ENCODE measurements around the gene VSNL1. TPM values are rescaled to one million over a fixed set of nuclear protein-coding genes. Genes with fewer than 3 reads are reported as not detected.

VSNL1 gene
- total RNA-seq, 1 donor from 2014 or later: 6.1 TPM

- Mint-ChIP-seq H3K36me3 (ENCODE audit: unreplicated experiment) (peaks cover 9% of the 10 kb centered on the region), H3K27ac (ENCODE audit: unreplicated experiment) (no peak overlapping the region), H3K9me3 (ENCODE audit: unreplicated experiment) (no peaks in the 10 kb centered on the region), H3K27me3 (ENCODE audit: unreplicated experiment) (no peaks in the 10 kb centered on the region), H3K4me1 (ENCODE audit: low read depth, unreplicated experiment) (no peaks in the 10 kb centered on the region), H3K4me3 (ENCODE audit: unreplicated experiment) (no peak overlapping the region)
- DNase-seq: no peak
- TF ChIP-seq CTCF (IDR thresholded peaks at IDR 0.05; ENCODE audit: partially characterized antibody, unreplicated experiment): no peak
Measured at GRCh38 chr2:17689010-17689409, 148.5 kb downstream of the VSNL1 start.

- no peak for TF ChIP-seq CTCF (IDR thresholded peaks at IDR 0.05; ENCODE audit: partially characterized antibody, unreplicated experiment)
- peaks cover 11% of the 10 kb centered on the region for H3K36me3 Mint-ChIP-seq (ENCODE audit: unreplicated experiment)
- no peaks in the 10 kb centered on the region for H3K27me3 Mint-ChIP-seq (ENCODE audit: unreplicated experiment)
- H3K27ac Mint-ChIP-seq (ENCODE audit: unreplicated experiment): no peak overlapping the region
- no peaks in the 10 kb centered on the region for H3K4me1 Mint-ChIP-seq (ENCODE audit: low read depth, unreplicated experiment)
- no peak for DNase-seq
- H3K4me3 Mint-ChIP-seq (ENCODE audit: unreplicated experiment): no peak overlapping the region
- no peaks in the 10 kb centered on the region for H3K9me3 Mint-ChIP-seq (ENCODE audit: unreplicated experiment)
Measured at GRCh38 chr2:17690776-17691175, 150.3 kb downstream of the VSNL1 start.

Other genes with a start within 250 kb of the VSNL1 start
- not detected for gene RAD51AP2, start 22.3 kb upstream of the VSNL1 start, total RNA-seq (ENCODE audit: unreplicated experiment)
- gene SMC6, start 213.1 kb downstream of the VSNL1 start, total RNA-seq (ENCODE audit: unreplicated experiment): 61.4 TPM
- 44.4 TPM for gene GEN1, start 213.4 kb downstream of the VSNL1 start, total RNA-seq (ENCODE audit: unreplicated experiment)